ENCODE measurements around the gene MTHFD2L. TPM values are rescaled to one million over a fixed set of nuclear protein-coding genes. Genes with fewer than 3 reads are reported as not detected.

MTHFD2L gene
- total RNA-seq, 1 experiment from 2014 or later: 9.4 TPM

Other genes starting within 250 kb of the MTHFD2L start
- gene PF4, start 176.1 kb upstream of the MTHFD2L start, total RNA-seq (2021): 1.2 to 3.9 TPM (median 3.6 TPM) in 3 replicates
- not detected in 3 replicates for gene PPBP, start 169.9 kb upstream of the MTHFD2L start, total RNA-seq (2021)
- 3.6 to 8.8 TPM (median 8.1 TPM) in 3 replicates for gene CXCL5, start 159.4 kb upstream of the MTHFD2L start, total RNA-seq (2021)
- gene CXCL3, start 119.4 kb upstream of the MTHFD2L start, total RNA-seq (2021): 3.5 to 7.7 TPM (median 7.0 TPM) in 3 replicates
- 1.4 to 1.9 TPM (median 1.7 TPM) in 3 replicates for gene CXCL2, start 58.9 kb upstream of the MTHFD2L start, total RNA-seq (2021)
- gene EPGN, start 150.4 kb downstream of the MTHFD2L start, total RNA-seq (2021): not detected in 3 replicates
- gene EREG, start 207.0 kb downstream of the MTHFD2L start, total RNA-seq (2021): 0.05 to 0.23 TPM (median 0.09 TPM) in 3 replicates